Left lung (tissue), 10 donors: ENCODE data around the gene GRIN1. TPM values are rescaled to one million over a fixed set of nuclear protein-coding genes. Genes with fewer than 3 reads are reported as not detected.

ENCODE experiments used
- ATAC-seq: fragments of 200-7000 bp; cut with Tn5 transposase; one replicate; pipeline ENCODE4 v1.9.1; 2020; ENCODE audit warnings: moderate library complexity
- DNase-seq, 4 donors: peaks; one replicate each; pipeline ENCODE4 v3.0.0-alpha.2; 2013 to 2020
- H3K27ac ChIP-seq, 2 donors: fragments of 200-600 bp; sonication (generic) in 1 of 2; one replicate each; pipeline versions ENCODE4 v1.5.0 to v1.8.0; 2020 to 2021
- H3K27me3 ChIP-seq, 2 donors: fragments of 200-600 bp; sonication (generic) in 1 of 2; one replicate each; pipeline versions ENCODE4 v1.5.0 to v1.8.0; 2020 to 2021
- H3K36me3 ChIP-seq, 2 donors: fragments of 200-600 bp; sonication (generic) in 1 of 2; one replicate each; pipeline versions ENCODE4 v1.5.0 to v1.8.0; 2020 to 2021
- H3K4me1 ChIP-seq, 2 donors: fragments of 200-600 bp; one replicate each; pipeline ENCODE4 v1.8.0; 2021
- H3K4me3 ChIP-seq, 2 donors: fragments of 200-600 bp; sonication (generic) in 1 of 2; one replicate each; pipeline versions ENCODE4 v1.5.0 to v1.8.0; 2020 to 2021; ENCODE audit warnings: mild to moderate bottlenecking in 1 of 2
- H3K9me3 ChIP-seq, 2 donors: fragments of 200-600 bp; sonication (generic) in 1 of 2; one replicate each; pipeline versions ENCODE4 v1.5.0 to v1.8.0; 2020 to 2021
- CTCF ChIP-seq, 2 donors: fragments of 200-600 bp; sonication (generic) in 1 of 2; IDR thresholded peaks; one replicate each; pipeline versions ENCODE4 v1.5.0 to v1.8.0; 2021; ENCODE audit warnings: antibody characterized with exemption in 2 of 2
- intact Hi-C, 2 donors: fragments of 100-400 bp; cut with DNase I; formaldehyde crosslinking; loops; one replicate each; pipeline versions ENCODE4 v1.11.2 to v1.14.2; 2022
- polyA plus RNA-seq, 6 donors: library from polyadenylated mRNA; unstranded; fragments of 120-200 nt; gene quantifications; one replicate each; pipeline ENCODE4 v1.2.1, GENCODE V29; 2013; ENCODE audit not compliant: insufficient read length in 6 of 6
- total RNA-seq, 2 donors: library from RNA; stranded (reverse); fragmentation: NEBNext Ultra II Directional; extraction: Animal tissue kit (Norgen Biotek cat#: 25700); gene quantifications; one replicate each; pipeline ENCODE4 v1.2.1, GENCODE V29; 2021
- donor health status: DM: no; HTN: yes; CAD: no.
- donor health status: DM: no; HTN: no; CAD: no.

GRIN1 gene
- total and polyA plus RNA-seq, 8 donors, result 0.15 to 0.55 (median 0.28) TPM

GRCh38 chr9:137136261-137136880, 2.6 kb upstream of the GRIN1 start:
- H3K27me3 ChIP-seq, result peaks cover 50 to 99% of the 10 kb centered on the region in 2 donors
- intact Hi-C loops, result no loop called here
- H3K36me3 ChIP-seq, result no peaks in the 10 kb centered on the region
- DNase-seq (peak in 1 of 4 donors; percentile 67), ATAC-seq (no peak)
- no peak for TF ChIP-seq CTCF (IDR thresholded peaks at IDR 0.05)
- H3K4me3 ChIP-seq, result no peak overlapping the region
- no peak overlapping the region for H3K27ac ChIP-seq
- H3K9me3 ChIP-seq, result no peaks in the 10 kb centered on the region
- H3K4me1 ChIP-seq, result peaks cover 0 to 3% of the 10 kb centered on the region in 2 donors

- peak in 1 of 4 donors; percentile 25 for DNase-seq
- intact Hi-C loops, result no loop called here
- H3K27me3 ChIP-seq, result peaks cover 50 to 99% of the 10 kb centered on the region in 2 donors
- H3K36me3 ChIP-seq, result no peaks in the 10 kb centered on the region
- H3K27ac ChIP-seq, result no peak overlapping the region
- H3K9me3 ChIP-seq, result no peaks in the 10 kb centered on the region
- ATAC-seq, result no peak
- no peak overlapping the region for H3K4me3 ChIP-seq
- no peak for TF ChIP-seq CTCF (IDR thresholded peaks at IDR 0.05)
- H3K4me1 ChIP-seq, result peaks cover 0 to 3% of the 10 kb centered on the region in 2 donors
Measured at GRCh38 chr9:137136881-137137607, 1.9 kb upstream of the GRIN1 start.

GRCh38 chr9:137138058-137138721, 764 bp upstream of the GRIN1 start:
- Histone ChIP-seq H3K27me3 (peaks cover 50 to 100% of the 10 kb centered on the region in 2 donors), H3K9me3 (no peaks in the 10 kb centered on the region), H3K4me1 (peaks cover 0 to 3% of the 10 kb centered on the region in 2 donors), H3K4me3 (no peak overlapping the region), H3K36me3 (no peaks in the 10 kb centered on the region), H3K27ac (no peak overlapping the region)
- DNase-seq (peak in 1 of 4 donors; percentile 54), ATAC-seq (no peak)
- intact Hi-C loops, result no loop called here
- TF ChIP-seq CTCF (IDR thresholded peaks at IDR 0.05), result no peak

- H3K36me3 ChIP-seq, result no peaks in the 10 kb centered on the region
- no peak overlapping the region for H3K27ac ChIP-seq
- no peak for TF ChIP-seq CTCF (IDR thresholded peaks at IDR 0.05)
- intact Hi-C loops, result no loop called here
- ATAC-seq (no peak), DNase-seq (no peak)
- no peaks in the 10 kb centered on the region for H3K9me3 ChIP-seq
- H3K27me3 ChIP-seq, result peaks cover 50 to 100% of the 10 kb centered on the region in 2 donors
- H3K4me1 ChIP-seq, result peaks cover 0 to 3% of the 10 kb centered on the region in 2 donors
- H3K4me3 ChIP-seq, result no peak overlapping the region
Measured at GRCh38 chr9:137139468-137140150, 655 bp downstream of the GRIN1 start.
